ENCODE results near the gene RSPO1. TPM values are rescaled to one million over a fixed set of nuclear protein-coding genes. Genes with fewer than 3 reads are reported as not detected.
A peak's percentile ranks its signal among the peaks of the same experiment; 100 is the strongest.

The RSPO1 gene
- total and polyA plus RNA-seq, 7 experiments from 2014 or later: not detected

GRCh38 chr1:37676281-37677142 is 41.8 kb upstream of the RSPO1 start:
- Mint-ChIP-seq H3K9me3 (no peaks in the 10 kb centered on the region), H3K4me1 (peaks cover 6 to 38% (median 20%) of the 10 kb centered on the region in 7 donors), H3K36me3 (peaks cover 0 to 10% (median 0%) of the 10 kb centered on the region in 5 donors), H3K4me3 (no peak overlapping the region), H3K27me3 (peaks cover 0 to 38% (median 2%) of the 10 kb centered on the region in 5 donors), H3K27ac (peak overlapping the region in 2 of 9 donors; percentile 11 to 13)
- ChIA-PET POLR2A (interaction anchor here (0.6 to 1.0 kb wide), 2 partner anchors 73 to 106 kb away, joined by 3 read pairs; no protein-coding TSS in a partner anchor), CTCF (no interaction called here)
- H3K4me3 ChIP-seq (ENCODE audit: low read length): no peak overlapping the region
- no peaks in the 10 kb centered on the region for H3K36me3 ChIP-seq (ENCODE audit: control insufficient read depth in 2 of 3, insufficient read depth in 3 of 3, low read length in 3 of 3)
- no peak for ATAC-seq
- no peak for DNase-seq
- no peaks in the 10 kb centered on the region for H3K27me3 ChIP-seq (ENCODE audit: control insufficient read depth in 2 of 2, insufficient read depth in 2 of 2, low read length in 2 of 2)
- H3K4me1 ChIP-seq (ENCODE audit: control insufficient read depth in 2 of 2, insufficient read depth in 2 of 2, low read length in 2 of 2): peaks cover 20 to 22% of the 10 kb centered on the region in 2 donors
- H3K27ac ChIP-seq (ENCODE audit: low read depth, low read length): no peak overlapping the region
- intact Hi-C loops (cut with micrococcal nuclease): no loop called here
- H3K9me3 ChIP-seq (ENCODE audit: control insufficient read depth in 2 of 3, low read length in 3 of 3): no peaks in the 10 kb centered on the region

GRCh38 chr1:37673920-37674319 is 39.2 kb upstream of the RSPO1 start:
- ChIA-PET POLR2A (no interaction called here), CTCF (interaction anchor here (1.2 to 2.1 kb wide), 4 partner anchors 9 to 71 kb away, joined by 3 to 18 read pairs (median 4); no protein-coding TSS in a partner anchor)
- H3K9me3 Mint-ChIP-seq: no peaks in the 10 kb centered on the region
- Histone ChIP-seq H3K9me3 (ENCODE audit: control insufficient read depth in 2 of 3, low read length in 3 of 3) (no peaks in the 10 kb centered on the region), H3K27me3 (ENCODE audit: control insufficient read depth in 2 of 2, insufficient read depth in 2 of 2, low read length in 2 of 2) (no peaks in the 10 kb centered on the region), H3K27ac (ENCODE audit: low read depth, low read length) (peak overlapping the region; percentile 2), H3K4me3 (ENCODE audit: low read length) (peak overlapping the region; percentile 43), H3K4me1 (ENCODE audit: control insufficient read depth in 2 of 2, insufficient read depth in 2 of 2, low read length in 2 of 2) (peaks cover 20 to 22% of the 10 kb centered on the region in 2 donors), H3K36me3 (ENCODE audit: control insufficient read depth in 2 of 3, insufficient read depth in 3 of 3, low read length in 3 of 3) (no peaks in the 10 kb centered on the region)
- intact Hi-C loops (cut with micrococcal nuclease): no loop called here
- DNase-seq (peak; percentile 41 to 80 (median 71)), ATAC-seq (peak; percentile 98)
- peaks cover 6 to 42% (median 21%) of the 10 kb centered on the region in 7 donors for H3K4me1 Mint-ChIP-seq
- H3K27me3 Mint-ChIP-seq: peaks cover 0 to 43% (median 4%) of the 10 kb centered on the region in 5 donors
- H3K36me3 Mint-ChIP-seq: peaks cover 0 to 1% (median 0%) of the 10 kb centered on the region in 5 donors
- peak overlapping the region in 7 of 9 donors; percentile 49 to 84 (median 74) for H3K27ac Mint-ChIP-seq
- peak overlapping the region in 9 of 10 donors; percentile 40 to 81 (median 71) for H3K4me3 Mint-ChIP-seq

GRCh38 chr1:37672136-37672870 is 37.6 kb upstream of the RSPO1 start:
- no peaks in the 10 kb centered on the region for H3K36me3 ChIP-seq (ENCODE audit: control insufficient read depth in 2 of 3, insufficient read depth in 3 of 3, low read length in 3 of 3)
- ChIA-PET CTCF (interaction anchor here (0.6 kb wide), 2 partner anchors 11 to 73 kb away, joined by 3 read pairs; no protein-coding TSS in a partner anchor), POLR2A (interaction anchor here (0.5 kb wide), 1 partner anchor 18 kb away, joined by 3 read pairs; a partner anchor contains a TSS)
- H3K27ac Mint-ChIP-seq: peak overlapping the region in 1 of 9 donors; percentile 52
- ATAC-seq (no peak), DNase-seq (no peak)
- intact Hi-C loops (cut with micrococcal nuclease): no loop called here
- no peak overlapping the region for H3K4me3 ChIP-seq (ENCODE audit: low read length)
- H3K27ac ChIP-seq (ENCODE audit: low read depth, low read length): no peak overlapping the region
- H3K27me3 Mint-ChIP-seq: peaks cover 0 to 42% (median 4%) of the 10 kb centered on the region in 5 donors
- H3K4me3 Mint-ChIP-seq: peak overlapping the region in 1 of 10 donors; percentile 80
- no peaks in the 10 kb centered on the region for H3K36me3 Mint-ChIP-seq
- H3K27me3 ChIP-seq (ENCODE audit: control insufficient read depth in 2 of 2, insufficient read depth in 2 of 2, low read length in 2 of 2): no peaks in the 10 kb centered on the region
- peaks cover 6 to 42% (median 21%) of the 10 kb centered on the region in 7 donors for H3K4me1 Mint-ChIP-seq
- peaks cover 20 to 22% of the 10 kb centered on the region in 2 donors for H3K4me1 ChIP-seq (ENCODE audit: control insufficient read depth in 2 of 2, insufficient read depth in 2 of 2, low read length in 2 of 2)
- H3K9me3 Mint-ChIP-seq: no peaks in the 10 kb centered on the region
- no peaks in the 10 kb centered on the region for H3K9me3 ChIP-seq (ENCODE audit: control insufficient read depth in 2 of 3, low read length in 3 of 3)

DNA sequence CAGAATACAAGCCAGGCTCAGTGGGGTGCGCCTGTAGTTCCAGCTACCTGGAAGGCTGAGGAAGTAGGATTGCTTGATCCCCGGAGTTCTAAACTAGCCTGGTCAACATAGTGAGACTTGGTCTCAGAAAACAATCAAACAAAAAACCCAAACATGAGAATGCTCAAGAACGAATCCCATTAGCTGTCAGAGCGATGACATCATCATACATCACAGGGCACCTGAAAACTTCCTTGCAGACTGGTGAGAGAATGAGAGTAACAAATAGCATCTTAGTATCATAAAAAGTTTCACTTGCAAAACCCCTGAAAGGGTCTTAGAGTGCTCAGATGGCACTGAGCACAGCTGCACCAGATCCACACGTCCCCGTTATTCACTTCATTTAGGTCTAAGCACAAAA is 36.6 kb upstream of the RSPO1 start:
- peaks cover 20 to 22% of the 10 kb centered on the region in 2 donors for H3K4me1 ChIP-seq (ENCODE audit: control insufficient read depth in 2 of 2, insufficient read depth in 2 of 2, low read length in 2 of 2)
- Mint-ChIP-seq H3K4me1 (peaks cover 6 to 42% (median 17%) of the 10 kb centered on the region in 7 donors), H3K9me3 (no peaks in the 10 kb centered on the region), H3K27ac (no peak overlapping the region), H3K4me3 (no peak overlapping the region), H3K36me3 (no peaks in the 10 kb centered on the region), H3K27me3 (peaks cover 0 to 38% (median 4%) of the 10 kb centered on the region in 5 donors)
- no peaks in the 10 kb centered on the region for H3K36me3 ChIP-seq (ENCODE audit: control insufficient read depth in 2 of 3, insufficient read depth in 3 of 3, low read length in 3 of 3)
- ChIA-PET POLR2A (no interaction called here), CTCF (interaction anchor here (0.6 to 1.8 kb wide), 2 partner anchors 11 to 72 kb away, joined by 3 to 4 read pairs; no protein-coding TSS in a partner anchor)
- H3K27me3 ChIP-seq (ENCODE audit: control insufficient read depth in 2 of 2, insufficient read depth in 2 of 2, low read length in 2 of 2): no peaks in the 10 kb centered on the region
- intact Hi-C loops (cut with micrococcal nuclease): no loop called here
- H3K27ac ChIP-seq (ENCODE audit: low read depth, low read length): no peak overlapping the region
- no peak for ATAC-seq
- H3K4me3 ChIP-seq (ENCODE audit: low read length): no peak overlapping the region
- no peak for DNase-seq
- H3K9me3 ChIP-seq (ENCODE audit: control insufficient read depth in 2 of 3, low read length in 3 of 3): no peaks in the 10 kb centered on the region

- Histone ChIP-seq H3K9me3 (ENCODE audit: control insufficient read depth in 2 of 3, low read length in 3 of 3) (no peaks in the 10 kb centered on the region), H3K4me1 (ENCODE audit: control insufficient read depth in 2 of 2, insufficient read depth in 2 of 2, low read length in 2 of 2) (peaks cover 20 to 22% of the 10 kb centered on the region in 2 donors), H3K27ac (ENCODE audit: low read depth, low read length) (no peak overlapping the region), H3K36me3 (ENCODE audit: control insufficient read depth in 2 of 3, insufficient read depth in 3 of 3, low read length in 3 of 3) (no peaks in the 10 kb centered on the region), H3K27me3 (ENCODE audit: control insufficient read depth in 2 of 2, insufficient read depth in 2 of 2, low read length in 2 of 2) (no peaks in the 10 kb centered on the region), H3K4me3 (ENCODE audit: low read length) (no peak overlapping the region)
- intact Hi-C loops (cut with micrococcal nuclease): no loop called here
- no peak for ATAC-seq
- no peak for DNase-seq
- no peaks in the 10 kb centered on the region for H3K36me3 Mint-ChIP-seq
- no peaks in the 10 kb centered on the region for H3K9me3 Mint-ChIP-seq
- POLR2A ChIA-PET: no interaction called here
- H3K27ac Mint-ChIP-seq: no peak overlapping the region
- H3K4me3 Mint-ChIP-seq: no peak overlapping the region
- H3K27me3 Mint-ChIP-seq: peaks cover 0 to 29% (median 4%) of the 10 kb centered on the region in 5 donors
- CTCF ChIA-PET: interaction anchor here (1.8 kb wide), 1 partner anchor 12 kb away, joined by 4 read pairs; no protein-coding TSS in a partner anchor
- peaks cover 6 to 36% (median 17%) of the 10 kb centered on the region in 7 donors for H3K4me1 Mint-ChIP-seq
These were observed 35.4 kb upstream of the RSPO1 start for GRCh38 chr1:37670133-37670532.

DNA sequence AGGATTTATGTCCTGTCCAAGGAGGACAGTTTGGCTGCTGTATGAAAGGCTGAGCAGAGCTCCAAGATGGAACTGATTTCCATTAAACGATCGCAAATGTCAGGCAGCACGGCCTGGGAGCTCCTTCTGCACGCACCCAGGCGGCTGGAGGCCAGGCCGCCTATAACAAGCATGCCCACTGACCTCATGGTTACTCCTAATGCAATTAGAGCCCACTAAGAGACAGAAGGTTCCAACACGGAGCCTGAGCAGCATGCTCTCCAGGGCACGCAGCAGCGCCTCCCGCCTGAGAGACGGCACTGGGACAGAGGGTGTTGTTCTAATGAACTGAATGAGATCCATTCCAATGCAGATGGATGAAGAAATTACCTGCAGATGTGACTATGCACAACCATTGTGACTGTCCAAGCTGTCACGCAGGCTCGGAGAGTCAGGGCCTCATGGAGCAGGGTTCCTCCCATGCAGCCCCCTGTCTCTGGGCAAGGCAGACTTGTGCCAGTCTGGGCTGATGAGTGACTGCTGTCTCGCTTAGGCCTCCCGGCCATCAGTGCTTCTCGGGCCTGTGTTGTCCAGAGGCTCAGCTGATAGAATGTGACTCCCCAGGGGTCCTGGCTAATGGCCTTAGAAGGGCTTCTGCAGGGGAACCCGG is 32.5 kb upstream of the RSPO1 start:
- H3K36me3 Mint-ChIP-seq: no peaks in the 10 kb centered on the region
- no peak for ATAC-seq
- POLR2A ChIA-PET: no interaction called here

More for the DNA sequence above, 32.5 kb upstream of the RSPO1 start:
- no peak overlapping the region for H3K4me3 ChIP-seq (ENCODE audit: low read length)
- no peak for DNase-seq
- peaks cover 0 to 19% (median 4%) of the 10 kb centered on the region in 5 donors for H3K27me3 Mint-ChIP-seq
- no peaks in the 10 kb centered on the region for H3K4me1 ChIP-seq (ENCODE audit: control insufficient read depth in 2 of 2, insufficient read depth in 2 of 2, low read length in 2 of 2)
- H3K4me1 Mint-ChIP-seq: peaks cover 0 to 7% (median 2%) of the 10 kb centered on the region in 7 donors
- no peak overlapping the region for H3K27ac Mint-ChIP-seq
- intact Hi-C loops (cut with micrococcal nuclease): no loop called here
- CTCF ChIA-PET: no interaction called here
- no peaks in the 10 kb centered on the region for H3K36me3 ChIP-seq (ENCODE audit: control insufficient read depth in 2 of 3, insufficient read depth in 3 of 3, low read length in 3 of 3)
- H3K9me3 ChIP-seq (ENCODE audit: control insufficient read depth in 2 of 3, low read length in 3 of 3): no peaks in the 10 kb centered on the region
- no peaks in the 10 kb centered on the region for H3K27me3 ChIP-seq (ENCODE audit: control insufficient read depth in 2 of 2, insufficient read depth in 2 of 2, low read length in 2 of 2)
- no peak overlapping the region for H3K4me3 Mint-ChIP-seq
- peaks cover 0 to 1% (median 0%) of the 10 kb centered on the region in 11 donors for H3K9me3 Mint-ChIP-seq
- no peak overlapping the region for H3K27ac ChIP-seq (ENCODE audit: low read depth, low read length)

Data from naive thymus-derived CD4-positive, alpha-beta T cell (primary cell).